ENCODE results near the gene CCL7.

The CCL7 gene

DNA sequence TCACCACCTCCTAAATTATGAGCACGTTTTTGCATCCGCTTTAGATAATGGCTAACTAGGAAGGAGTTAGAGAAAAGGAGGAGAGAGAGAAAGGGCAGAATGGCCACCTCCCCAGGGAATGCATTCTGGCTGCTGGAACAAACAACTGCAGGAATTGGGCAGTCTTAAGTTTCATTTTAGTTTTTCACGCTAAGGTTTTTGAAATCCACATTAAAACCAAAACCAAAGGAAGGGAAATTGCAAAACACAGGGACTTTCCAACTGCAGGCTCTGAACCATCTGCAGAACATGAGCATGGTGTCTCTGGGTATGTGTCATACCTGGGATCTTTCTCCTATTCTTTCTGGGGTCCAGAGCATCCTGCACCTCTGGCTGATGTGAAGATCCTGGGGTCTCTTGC, 37.1 kb downstream of the CCL7 start:
- Mint-ChIP-seq H3K27ac (peak overlapping the region in 2 of 3 experiments; percentile 2 to 11), H3K4me3 (no peak overlapping the region), H3K4me1 (peaks cover 31% of the 10 kb centered on the region), H3K36me3 (ENCODE audit: low read depth) (no peaks in the 10 kb centered on the region), H3K27me3 (ENCODE audit: low read depth) (peaks cover 8% of the 10 kb centered on the region), H3K9me3 (no peaks in the 10 kb centered on the region)
- no peak for TF ChIP-seq CTCF (IDR thresholded peaks at IDR 0.05; ENCODE audit: unreplicated experiment in 3 of 3)

- Mint-ChIP-seq H3K4me1 (peaks cover 42% of the 10 kb centered on the region), H3K9me3 (no peaks in the 10 kb centered on the region), H3K27ac (no peak overlapping the region), H3K4me3 (no peak overlapping the region), H3K27me3 (ENCODE audit: low read depth) (peaks cover 14% of the 10 kb centered on the region), H3K36me3 (ENCODE audit: low read depth) (no peaks in the 10 kb centered on the region)
- no peak for TF ChIP-seq CTCF (IDR thresholded peaks at IDR 0.05; ENCODE audit: unreplicated experiment in 3 of 3)
These were observed 38.4 kb downstream of the CCL7 start for GRCh38 chr17:34308371-34308770.

DNA sequence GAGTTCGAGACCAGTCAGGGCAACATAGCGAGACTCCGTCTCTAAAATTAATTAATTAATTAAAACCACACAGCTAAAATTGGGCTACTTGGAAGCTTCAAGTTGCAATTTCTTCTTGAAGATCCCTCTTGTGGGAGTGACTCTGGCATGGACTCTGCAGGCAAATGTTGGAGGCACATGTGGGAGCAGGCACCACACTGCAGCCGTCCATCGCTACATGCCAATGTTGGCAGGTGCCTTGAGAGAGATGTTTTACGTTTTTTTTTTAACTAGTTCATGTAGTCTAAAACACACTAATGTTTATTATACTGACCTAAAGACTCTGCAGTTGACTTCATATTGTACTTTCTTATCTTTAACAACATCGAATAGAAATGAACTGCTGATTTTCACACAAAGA, 41.3 kb downstream of the CCL7 start:
- peaks cover 53% of the 10 kb centered on the region for H3K4me1 Mint-ChIP-seq
- no peak for TF ChIP-seq CTCF (IDR thresholded peaks at IDR 0.05; ENCODE audit: unreplicated experiment in 3 of 3)
- no peak overlapping the region for H3K4me3 Mint-ChIP-seq
- H3K27ac Mint-ChIP-seq, result no peak overlapping the region
- no peaks in the 10 kb centered on the region for H3K9me3 Mint-ChIP-seq
- H3K36me3 Mint-ChIP-seq (ENCODE audit: low read depth), result no peaks in the 10 kb centered on the region
- peaks cover 7% of the 10 kb centered on the region for H3K27me3 Mint-ChIP-seq (ENCODE audit: low read depth)

DNA sequence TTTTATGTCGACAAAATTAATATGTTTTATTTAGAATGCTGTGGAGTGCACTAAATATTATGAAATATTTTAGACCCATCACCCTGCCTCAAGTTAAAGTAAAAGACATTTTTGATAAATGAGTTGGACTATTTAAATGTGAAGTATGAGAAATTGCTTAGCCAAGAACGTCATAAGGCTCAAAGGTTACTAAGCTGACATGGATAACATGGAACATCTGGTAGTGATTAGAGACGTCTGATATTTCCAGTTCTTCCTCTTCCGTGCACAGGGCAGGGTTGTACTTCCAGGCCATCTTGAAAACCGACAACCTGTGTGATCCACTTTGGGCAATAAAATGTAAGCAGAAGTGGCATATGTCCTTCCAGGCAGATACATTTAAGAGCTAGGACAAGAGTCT, 42.1 kb downstream of the CCL7 start:
- TF ChIP-seq CTCF (IDR thresholded peaks at IDR 0.05; ENCODE audit: unreplicated experiment in 3 of 3), result no peak
- Mint-ChIP-seq H3K36me3 (ENCODE audit: low read depth) (no peaks in the 10 kb centered on the region), H3K4me3 (peak overlapping the region in 1 of 3 experiments; percentile 14), H3K9me3 (no peaks in the 10 kb centered on the region), H3K27ac (peak overlapping the region; percentile 5 to 56 (median 51)), H3K27me3 (ENCODE audit: low read depth) (peaks cover 7% of the 10 kb centered on the region), H3K4me1 (peaks cover 47% of the 10 kb centered on the region)

- H3K27me3 Mint-ChIP-seq (ENCODE audit: low read depth), result peaks cover 7% of the 10 kb centered on the region
These were observed 43.1 kb downstream of the CCL7 start for GRCh38 chr17:34313164-34313563.

More at GRCh38 chr17:34313164-34313563, 43.1 kb downstream of the CCL7 start:
- peaks cover 36% of the 10 kb centered on the region for H3K4me1 Mint-ChIP-seq
- no peaks in the 10 kb centered on the region for H3K9me3 Mint-ChIP-seq
- TF ChIP-seq CTCF (IDR thresholded peaks at IDR 0.05; ENCODE audit: unreplicated experiment in 3 of 3), result no peak
- no peak overlapping the region for H3K4me3 Mint-ChIP-seq
- peak overlapping the region in 1 of 3 experiments; percentile 34 for H3K27ac Mint-ChIP-seq
- no peaks in the 10 kb centered on the region for H3K36me3 Mint-ChIP-seq (ENCODE audit: low read depth)
